Measurements from ENCODE around the gene DERL3.

Gene DERL3

DNA sequence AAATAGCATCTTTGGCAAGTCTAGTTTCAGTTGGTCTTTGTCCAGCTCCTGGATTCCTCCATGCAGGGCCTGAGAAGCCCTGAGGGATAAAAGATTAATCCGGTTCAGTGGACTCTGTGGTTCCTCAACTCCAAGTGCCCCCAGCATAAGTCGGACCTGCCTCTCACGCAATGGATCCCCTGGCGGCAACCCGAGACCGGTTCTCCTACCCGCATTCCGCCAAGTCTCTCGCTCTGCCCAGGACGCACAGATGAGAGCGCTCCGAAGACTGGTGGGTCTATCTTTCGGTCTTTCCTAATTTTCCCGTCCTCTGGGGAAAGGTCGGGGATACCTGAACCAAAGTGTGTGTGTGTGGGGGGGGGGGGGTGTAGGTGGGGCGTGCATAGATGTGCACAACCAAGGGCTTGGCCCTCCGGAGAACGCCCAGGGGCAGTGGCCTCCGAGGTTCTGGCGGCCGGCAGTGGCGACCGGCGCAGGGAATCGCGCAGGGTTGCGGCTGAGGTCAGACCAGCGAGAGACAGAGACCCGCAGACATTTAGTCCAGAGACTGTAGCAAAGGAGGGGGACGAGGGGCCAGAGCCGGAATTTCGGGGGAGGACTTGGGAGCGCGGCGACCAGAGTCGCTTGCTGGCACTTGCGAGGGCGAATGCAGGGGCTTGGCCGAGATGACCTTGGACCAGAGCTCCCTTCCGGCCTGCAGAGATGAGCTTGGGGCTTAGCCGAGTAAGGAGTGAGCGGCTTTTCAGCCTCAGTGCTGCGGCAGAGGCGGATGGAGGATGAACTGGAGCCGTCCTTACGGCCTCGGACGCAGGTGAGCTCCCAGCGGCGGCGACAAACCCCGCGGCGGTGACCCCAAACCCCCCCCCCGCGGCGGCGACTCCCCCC lies 18.2 kb upstream of the DERL3 start:
- peak overlapping the region; percentile 77 for H3K4me3 ChIP-seq (ENCODE audit: low read depth, low read length)
- DNase-seq (ENCODE audit: low read depth), result no peak
- TF ChIP-seq, protein P1, sequence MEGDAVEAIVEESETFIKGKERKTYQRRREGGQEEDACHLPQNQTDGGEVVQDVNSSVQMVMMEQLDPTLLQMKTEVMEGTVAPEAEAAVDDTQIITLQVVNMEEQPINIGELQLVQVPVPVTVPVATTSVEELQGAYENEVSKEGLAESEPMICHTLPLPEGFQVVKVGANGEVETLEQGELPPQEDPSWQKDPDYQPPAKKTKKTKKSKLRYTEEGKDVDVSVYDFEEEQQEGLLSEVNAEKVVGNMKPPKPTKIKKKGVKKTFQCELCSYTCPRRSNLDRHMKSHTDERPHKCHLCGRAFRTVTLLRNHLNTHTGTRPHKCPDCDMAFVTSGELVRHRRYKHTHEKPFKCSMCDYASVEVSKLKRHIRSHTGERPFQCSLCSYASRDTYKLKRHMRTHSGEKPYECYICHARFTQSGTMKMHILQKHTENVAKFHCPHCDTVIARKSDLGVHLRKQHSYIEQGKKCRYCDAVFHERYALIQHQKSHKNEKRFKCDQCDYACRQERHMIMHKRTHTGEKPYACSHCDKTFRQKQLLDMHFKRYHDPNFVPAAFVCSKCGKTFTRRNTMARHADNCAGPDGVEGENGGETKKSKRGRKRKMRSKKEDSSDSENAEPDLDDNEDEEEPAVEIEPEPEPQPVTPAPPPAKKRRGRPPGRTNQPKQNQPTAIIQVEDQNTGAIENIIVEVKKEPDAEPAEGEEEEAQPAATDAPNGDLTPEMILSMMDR (IDR thresholded peaks at IDR 0.05; ENCODE audit: low read depth, low read length, missing control alignments), result no peak

DNA sequence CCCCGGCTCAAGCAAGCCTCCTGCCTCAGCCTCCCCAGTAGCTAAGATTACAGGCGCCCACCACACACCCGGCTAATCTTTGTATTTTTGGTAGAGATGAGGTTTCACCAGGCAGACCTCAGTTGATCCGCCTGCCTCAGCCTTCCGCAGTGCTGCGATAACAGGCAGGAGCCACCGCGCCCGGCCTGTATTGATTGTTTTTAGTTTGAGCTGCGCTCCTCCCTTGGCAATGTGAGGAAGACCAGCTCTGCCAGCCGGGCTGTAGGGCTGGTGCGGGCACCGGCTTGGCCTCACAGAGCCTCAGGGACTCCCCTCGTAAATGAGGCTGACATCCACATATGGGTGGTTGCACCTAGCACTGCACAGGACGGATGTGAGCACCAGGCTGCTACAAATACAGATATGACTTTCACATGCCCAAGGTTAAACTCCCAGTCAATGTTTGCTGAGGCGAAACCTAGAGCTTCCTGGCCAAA lies 11.4 kb upstream of the DERL3 start:
- no peak for DNase-seq (ENCODE audit: low read depth)
- TF ChIP-seq, protein P1 (IDR thresholded peaks at IDR 0.05; ENCODE audit: low read depth, low read length, missing control alignments), result no peak
- H3K4me3 ChIP-seq (ENCODE audit: low read depth, low read length), result peak overlapping the region; percentile 56; the same call in 1 of the 2 replicates

DNA sequence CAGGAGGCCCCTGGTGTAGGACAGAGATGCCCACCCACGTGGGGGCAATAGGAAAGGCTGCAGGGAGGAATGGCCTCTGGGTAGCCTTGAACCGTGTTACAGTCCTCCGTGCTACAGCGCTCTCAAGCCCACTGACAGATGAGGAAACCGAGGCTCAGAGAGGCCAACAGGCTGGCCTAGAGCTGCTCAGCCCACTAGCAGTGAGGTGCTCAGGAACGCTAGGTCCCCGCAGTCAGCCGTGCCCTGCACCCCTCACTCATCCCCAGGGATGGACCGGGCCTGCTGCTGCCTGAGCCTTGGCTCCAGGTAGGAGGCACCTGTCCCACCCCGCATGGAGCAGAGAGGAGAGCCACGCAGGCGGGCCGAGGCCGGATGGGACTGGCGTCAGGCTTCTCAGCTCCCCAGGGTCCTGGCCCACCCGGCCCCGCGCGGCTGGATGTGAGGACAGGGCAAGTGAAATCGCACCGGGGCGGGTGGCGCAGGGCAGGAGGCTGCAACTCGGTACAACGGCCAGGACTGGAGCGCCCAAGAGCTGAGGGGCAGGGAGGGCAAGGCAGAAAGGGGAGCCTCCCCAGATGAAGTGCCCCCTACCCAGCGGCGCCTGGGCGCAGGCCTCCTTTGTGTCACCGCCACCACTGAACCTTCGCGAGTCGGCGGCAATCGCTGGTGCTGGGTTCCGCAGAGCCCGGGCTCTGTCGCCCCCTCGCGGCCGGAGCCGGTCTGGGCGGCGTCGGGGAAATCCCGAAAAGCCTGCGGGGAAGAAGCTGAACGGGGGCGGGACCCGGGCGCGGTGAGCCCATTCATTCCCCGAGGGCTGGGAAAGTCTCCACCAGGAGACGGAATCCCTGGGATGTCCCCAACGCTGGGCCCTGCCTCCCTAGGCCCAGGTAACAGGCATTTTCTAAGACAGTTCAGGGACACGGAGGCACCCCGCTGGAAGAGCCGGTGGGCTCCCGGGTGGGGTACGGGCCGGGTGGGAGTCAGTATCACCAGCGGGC lies 10.5 kb upstream of the DERL3 start:
- H3K4me3 ChIP-seq (ENCODE audit: low read depth, low read length), result peak overlapping the region; percentile 56
- no peak for DNase-seq (ENCODE audit: low read depth)
- TF ChIP-seq, protein P1 (IDR thresholded peaks at IDR 0.05; ENCODE audit: low read depth, low read length, missing control alignments), result peak; percentile 90

DNA sequence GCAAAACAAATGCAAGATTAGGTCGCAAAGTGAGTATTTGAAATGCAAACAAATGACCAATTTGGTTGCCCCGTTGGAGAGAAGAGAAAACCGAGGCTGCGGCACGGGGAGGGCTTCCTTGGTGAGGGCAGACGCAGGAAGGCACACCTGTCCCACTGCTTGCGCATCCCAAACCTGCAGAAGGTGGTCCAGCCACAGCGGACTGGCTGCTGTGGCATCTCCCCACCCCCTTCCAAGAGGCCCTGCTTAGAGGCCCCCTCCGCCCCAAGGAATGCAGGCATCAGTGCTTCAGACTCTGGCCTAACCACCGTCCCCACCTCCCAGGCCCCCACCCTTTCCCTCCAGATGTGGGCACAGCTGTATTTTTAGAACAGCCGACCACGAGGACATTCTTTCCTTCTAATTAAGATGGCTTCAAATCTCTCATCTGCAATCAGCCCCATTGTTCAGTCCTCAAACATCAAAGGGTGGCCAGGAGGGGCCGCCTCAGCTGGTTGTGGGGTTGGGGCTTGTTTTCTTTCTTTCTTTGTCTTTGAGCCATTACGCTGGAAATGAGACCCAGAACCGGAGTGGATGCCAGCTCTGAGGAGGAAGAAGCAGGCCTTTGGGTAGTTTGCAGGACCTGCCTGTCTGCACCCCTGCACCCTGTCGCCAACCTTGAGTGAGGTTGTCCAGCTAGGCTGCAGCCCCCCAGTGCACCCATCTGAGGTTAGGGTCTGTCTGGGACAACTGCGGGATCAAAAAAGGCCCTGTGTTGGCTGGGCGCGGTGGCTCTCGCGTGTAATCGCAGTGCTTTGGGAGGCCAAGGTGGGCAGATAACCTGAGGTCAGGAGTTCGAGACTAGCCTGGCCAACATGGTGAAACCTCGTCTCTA lies 9.4 kb upstream of the DERL3 start:
- TF ChIP-seq, protein P1 (IDR thresholded peaks at IDR 0.05; ENCODE audit: low read depth, low read length, missing control alignments), result no peak

DNA sequence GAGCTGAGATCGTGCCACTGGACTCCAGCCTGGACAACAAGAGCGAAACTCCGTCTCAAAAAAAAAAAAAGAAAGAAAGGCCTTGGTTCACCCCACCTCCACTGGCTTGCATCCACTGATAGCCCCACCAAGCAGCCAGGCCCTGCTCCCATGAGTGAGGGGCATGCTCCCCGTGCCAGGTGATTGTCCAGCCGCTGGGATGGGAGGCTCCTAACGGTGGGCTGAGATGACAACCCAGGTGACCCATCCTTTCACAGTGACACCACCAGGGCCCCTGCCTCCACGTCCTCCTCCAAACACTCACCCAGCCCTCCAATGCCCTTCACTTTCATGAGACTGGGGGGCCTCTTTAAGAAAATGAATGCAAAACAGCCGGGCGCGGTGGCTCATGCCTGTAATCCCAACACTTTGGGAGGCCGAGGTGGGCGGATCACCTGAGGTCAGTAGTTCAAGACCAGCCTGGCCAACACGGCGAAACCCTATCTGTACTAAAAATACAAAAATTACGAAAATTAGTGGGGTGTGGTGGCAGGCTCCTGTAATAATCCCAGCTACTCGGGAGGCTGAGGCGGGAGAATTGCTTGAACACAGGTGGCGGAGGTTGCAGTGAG lies 8.6 kb upstream of the DERL3 start:
- no peak for DNase-seq (ENCODE audit: low read depth)
- TF ChIP-seq, protein P1 (IDR thresholded peaks at IDR 0.05; ENCODE audit: low read depth, low read length, missing control alignments), result no peak
- no peak overlapping the region for H3K4me3 ChIP-seq (ENCODE audit: low read depth, low read length)

More for the DNA sequence above, 9.4 kb upstream of the DERL3 start:
- H3K4me3 ChIP-seq (ENCODE audit: low read depth, low read length), result no peak overlapping the region
- DNase-seq (ENCODE audit: low read depth), result no peak

DNA sequence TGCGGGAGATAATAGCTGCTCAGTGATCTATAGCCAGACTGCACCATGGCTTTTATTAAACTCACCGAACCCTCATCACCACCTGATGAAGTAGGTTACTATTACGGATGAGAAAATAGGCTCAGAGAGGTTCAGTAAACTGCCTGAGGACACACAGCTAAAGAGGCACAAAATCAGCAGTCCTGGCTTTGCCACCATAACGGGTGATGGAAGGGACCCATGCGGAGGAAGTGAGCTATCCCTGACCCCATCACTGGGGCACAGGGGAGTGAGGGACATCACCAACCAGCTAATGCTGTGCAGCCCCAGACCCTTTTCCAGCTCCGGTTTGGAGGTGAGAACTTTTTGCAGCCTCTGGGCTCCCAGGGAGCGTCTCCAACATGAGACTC lies 7.3 kb upstream of the DERL3 start:
- no peak overlapping the region for H3K4me3 ChIP-seq (ENCODE audit: low read depth, low read length)
- DNase-seq (ENCODE audit: low read depth), result no peak
- TF ChIP-seq, protein P1 (IDR thresholded peaks at IDR 0.05; ENCODE audit: low read depth, low read length, missing control alignments), result no peak

Measured in GM12864 (cell line).